Activated T-cell treated with anti-CD3 and anti-CD28 coated beads for 4 hours (primary cell): ENCODE measurements around the gene NXNL1.

ENCODE experiments used
- DNase-seq: peaks from one replicate; pipeline ENCODE4 v3.0.0-alpha.2; 2020

NXNL1 gene

GRCh38 chr19:17419154-17419620 is 41.5 kb downstream of the NXNL1 start:
- DNase-seq: no peak

DNA sequence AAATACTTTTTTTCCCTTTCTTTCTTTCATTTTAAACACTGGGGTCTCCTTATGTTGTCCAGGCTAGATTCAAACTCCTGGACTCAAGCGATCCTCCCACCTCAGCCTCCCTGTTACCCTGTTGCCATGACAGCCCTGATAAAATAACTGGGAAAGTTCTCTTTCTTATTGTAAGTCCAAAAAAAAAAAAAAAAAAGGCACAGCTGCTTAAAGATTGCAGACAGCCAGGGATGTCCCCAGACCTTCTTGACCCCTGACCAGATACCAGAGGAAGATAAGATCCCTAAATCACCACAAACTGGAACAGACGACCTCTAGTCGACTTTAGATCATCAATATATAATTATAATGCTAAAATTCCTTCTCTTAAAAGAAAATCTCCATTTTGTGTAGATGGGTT is 42.0 kb downstream of the NXNL1 start:
- DNase-seq: no peak

GRCh38 chr19:17415121-17415520 is 45.6 kb downstream of the NXNL1 start:
- no peak for DNase-seq

DNA sequence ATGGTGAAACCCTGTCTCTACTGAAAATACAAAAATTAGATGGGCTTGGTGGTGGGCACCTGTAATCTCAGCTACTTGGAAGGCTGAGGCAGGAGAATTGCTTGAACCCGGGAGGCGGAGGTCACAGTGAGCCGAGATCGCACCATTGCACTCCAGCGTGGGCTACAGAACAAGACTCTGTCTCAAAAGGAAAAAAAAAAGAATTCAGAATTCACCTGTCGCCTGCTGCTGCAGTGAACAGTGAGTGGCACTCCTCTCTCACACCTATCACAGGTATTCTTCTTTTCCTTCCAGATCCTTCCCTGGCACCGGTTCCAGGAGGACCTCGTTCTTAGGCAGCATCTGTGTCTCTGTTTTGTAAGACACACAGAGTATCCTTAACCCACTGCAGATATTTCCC is 46.6 kb downstream of the NXNL1 start:
- DNase-seq: no peak

- DNase-seq: no peak
Measured at GRCh38 chr19:17411801-17412200, 48.9 kb downstream of the NXNL1 start.

DNA sequence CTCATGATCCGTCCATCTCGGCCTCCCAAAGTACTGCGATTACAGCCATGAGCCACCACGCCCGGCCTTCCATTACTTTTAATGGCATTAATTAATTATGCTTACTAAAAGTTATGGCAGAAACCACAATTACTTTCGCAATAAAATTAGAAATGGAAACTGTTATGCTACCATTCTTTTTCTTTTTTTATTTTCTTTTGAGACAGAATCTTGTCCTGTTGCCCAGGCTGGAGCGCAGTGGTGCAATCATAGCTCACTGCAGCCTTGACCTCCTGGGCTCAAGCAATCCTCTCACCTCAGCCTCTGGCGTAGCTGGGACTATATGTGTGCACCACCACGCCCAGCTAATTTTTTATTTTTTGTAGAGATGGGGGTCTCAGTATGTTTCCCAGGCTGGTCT is 50.7 kb downstream of the NXNL1 start:
- no peak for DNase-seq

DNA sequence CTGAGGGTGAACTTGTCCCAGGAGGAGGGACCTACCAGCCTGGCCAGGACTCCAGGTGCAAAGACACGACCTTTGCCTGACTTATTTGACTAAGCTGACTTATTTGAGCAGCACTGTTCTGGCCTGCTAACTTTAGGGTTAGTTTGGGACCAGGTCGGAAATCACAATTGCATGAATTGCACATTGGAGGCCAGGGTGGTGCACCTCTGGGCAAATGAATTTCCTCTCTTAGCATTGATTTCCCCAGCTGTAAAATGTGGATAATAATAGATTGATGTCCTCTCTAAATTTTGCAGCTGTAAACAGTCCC is 53.9 kb downstream of the NXNL1 start:
- no peak for DNase-seq

DNA sequence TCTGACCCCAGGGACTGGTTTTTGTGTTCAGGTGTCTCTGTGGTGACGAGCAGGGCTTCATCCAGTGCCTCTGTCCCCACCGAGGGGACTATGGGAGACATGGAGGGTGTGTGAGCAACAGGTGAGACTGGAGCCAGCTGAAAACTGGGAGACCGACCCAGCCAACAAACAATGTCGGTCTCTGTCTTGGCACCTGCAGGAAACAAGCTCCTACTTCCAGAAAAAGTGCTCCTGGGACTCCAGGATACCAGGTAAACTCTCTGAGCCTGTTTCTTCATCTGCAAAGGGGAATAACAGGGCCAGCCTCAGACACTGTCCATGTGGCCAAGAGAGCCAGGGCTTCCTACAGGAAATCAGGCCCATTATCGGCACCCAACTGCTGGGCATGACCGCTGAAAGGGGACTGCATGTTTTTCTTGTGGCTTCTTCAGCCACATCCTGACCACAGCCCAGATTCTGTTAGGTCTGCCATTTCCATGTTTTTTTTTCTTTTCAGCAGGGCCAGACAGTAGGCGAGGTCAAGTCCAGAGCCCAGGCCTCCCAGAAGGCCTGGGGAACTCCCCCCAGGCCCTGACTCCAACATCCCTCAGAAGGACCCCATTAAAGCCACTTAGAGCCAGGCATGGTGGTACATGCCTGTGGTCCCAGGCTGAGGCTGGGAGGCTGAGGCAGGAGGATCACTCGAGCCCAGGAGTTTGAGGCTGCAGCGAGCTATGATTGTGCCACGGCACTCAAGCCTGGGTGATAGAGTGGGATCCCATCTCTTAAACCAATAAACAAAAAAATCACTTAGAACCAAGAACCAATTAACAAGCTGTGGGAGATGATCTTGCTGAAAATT is 54.5 kb downstream of the NXNL1 start:
- DNase-seq: no peak
